HG03565 (cell line): Measurements from ENCODE around the gene GAN.
"Not testable (repeated sequence)": the region's sequence is repeated elsewhere in the genome, so short reads cannot be mapped to it uniquely, and the experiment has no call there.

ENCODE experiments used
- ATAC-seq: cut with Tn5 transposase; IDR thresholded peaks from one replicate; pipeline ENCODE4 v1.9.1; 2021; ENCODE audit warnings: mild to moderate bottlenecking, moderate library complexity; ENCODE audit not compliant: unreplicated experiment

The GAN gene

DNA sequence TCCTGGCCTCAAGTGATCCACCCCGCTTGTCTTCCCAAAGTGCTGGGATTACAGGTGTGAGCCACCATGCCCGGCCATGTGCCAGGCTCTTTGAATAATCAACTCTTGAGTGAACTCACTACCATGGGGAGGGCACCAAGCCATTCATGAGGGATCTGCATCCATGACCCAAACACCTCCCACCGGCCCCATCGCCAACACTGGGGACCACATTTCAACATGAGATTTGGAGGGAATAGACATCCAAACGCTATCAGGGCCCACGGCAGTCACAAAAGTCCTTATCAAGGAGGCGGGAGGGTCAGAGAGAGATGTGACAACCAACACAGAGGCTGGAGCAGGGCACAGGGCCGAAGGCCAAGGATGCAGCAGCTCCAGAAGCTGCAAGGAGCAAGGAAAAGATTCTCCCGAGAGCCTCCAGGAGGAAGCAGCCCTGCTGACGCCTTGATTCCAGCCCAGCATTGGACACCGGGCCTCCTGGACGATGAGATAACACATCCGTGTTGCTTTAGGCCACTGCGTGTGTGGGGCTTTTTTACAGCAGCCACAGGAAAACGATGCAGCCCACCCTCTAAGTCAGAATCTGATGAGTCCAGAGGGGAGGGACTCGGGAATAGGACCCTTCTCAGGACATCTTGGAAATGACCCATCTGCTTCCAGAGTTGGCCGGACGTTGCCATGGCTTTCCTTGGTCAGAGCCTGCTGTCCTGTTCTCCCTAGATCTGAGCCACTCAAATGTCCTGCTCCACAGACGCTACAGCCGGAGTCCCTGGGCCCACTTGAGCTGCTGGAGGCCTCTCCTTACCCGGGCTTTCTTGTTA is 82.5 kb downstream of the GAN start:
- no peak for ATAC-seq

DNA sequence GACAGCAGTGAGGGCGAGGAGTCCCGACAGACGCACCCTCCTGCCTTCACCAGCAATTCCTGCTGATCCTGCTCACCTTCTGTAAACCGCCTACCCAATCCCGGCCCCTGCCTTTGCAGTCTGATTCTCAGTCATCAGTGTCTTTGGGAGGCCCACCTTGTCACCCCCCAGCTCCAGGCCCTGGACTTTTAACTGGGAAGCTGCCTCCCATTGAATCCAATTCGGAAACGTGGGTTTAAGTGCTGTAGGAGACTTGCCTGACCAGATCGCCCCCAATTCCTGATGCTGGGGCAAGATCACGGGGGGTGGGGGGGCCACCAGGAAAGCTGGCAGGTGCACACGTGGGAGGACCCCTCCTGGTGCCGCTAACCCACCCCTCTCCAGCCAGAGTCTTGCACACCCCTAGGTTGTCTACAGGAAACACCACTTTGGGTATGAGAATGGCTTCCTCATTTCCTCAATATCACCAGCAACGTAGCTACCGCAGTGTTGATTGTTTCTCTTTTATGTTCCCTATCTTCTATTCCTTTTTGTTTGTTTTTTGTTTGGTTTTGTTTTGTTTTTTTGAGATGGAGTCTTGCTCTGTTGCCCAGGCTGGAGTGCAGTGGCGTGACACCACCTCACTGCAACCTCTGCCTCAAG is 83.2 kb downstream of the GAN start:
- no peak for ATAC-seq

- no peak for ATAC-seq
Measured at GRCh38 chr16:81399909-81400308, 85.1 kb downstream of the GAN start.

- ATAC-seq, result no peak
Measured at GRCh38 chr16:81401035-81401950, 86.5 kb downstream of the GAN start.

DNA sequence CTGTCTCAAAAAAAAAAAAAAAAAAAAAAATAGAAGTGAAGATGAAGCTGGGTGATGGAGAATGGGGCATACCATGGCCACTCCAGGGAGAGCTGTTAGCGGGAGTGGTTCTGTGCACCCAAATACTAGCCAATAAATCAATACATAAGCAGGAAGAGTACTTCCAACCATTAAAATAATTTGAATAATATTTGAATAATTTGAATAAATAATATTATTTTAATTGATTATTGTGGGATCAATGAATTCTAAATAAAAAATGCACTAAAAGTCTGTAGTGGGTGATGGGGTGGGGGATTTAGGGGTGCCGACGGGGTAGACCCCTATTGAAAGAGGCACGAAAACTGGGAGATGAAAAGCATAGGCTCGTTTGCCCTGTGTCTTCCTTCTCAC is 88.4 kb downstream of the GAN start:
- ATAC-seq, result no peak

GRCh38 chr16:81403601-81404391 is 89.0 kb downstream of the GAN start:
- ATAC-seq, result peak; percentile 43

DNA sequence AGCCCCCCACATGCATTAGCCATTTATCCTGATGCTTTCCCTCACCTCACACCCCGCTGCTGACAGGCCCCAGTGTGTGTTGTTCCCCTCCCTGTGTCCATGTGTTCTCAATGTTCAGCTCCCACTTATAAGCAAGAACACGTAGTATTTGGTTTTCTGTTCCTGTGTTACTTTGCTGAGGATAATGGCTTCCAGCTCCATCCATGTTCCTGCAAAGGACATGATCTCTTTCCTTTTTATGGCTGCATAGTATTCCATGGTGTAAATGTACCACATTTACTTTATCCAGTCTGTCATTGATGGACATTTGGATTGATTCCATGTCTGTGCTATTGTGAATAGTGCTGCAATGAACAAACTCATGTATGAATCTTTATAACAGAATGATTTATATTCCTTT is 90.2 kb downstream of the GAN start:
- not testable (repeated sequence) for ATAC-seq

GRCh38 chr16:81405702-81406113 is 90.9 kb downstream of the GAN start:
- no peak for ATAC-seq

- no peak for ATAC-seq
Measured at GRCh38 chr16:81408409-81408950, 93.7 kb downstream of the GAN start.

GRCh38 chr16:81409016-81409556 is 94.3 kb downstream of the GAN start:
- ATAC-seq, result no peak

DNA sequence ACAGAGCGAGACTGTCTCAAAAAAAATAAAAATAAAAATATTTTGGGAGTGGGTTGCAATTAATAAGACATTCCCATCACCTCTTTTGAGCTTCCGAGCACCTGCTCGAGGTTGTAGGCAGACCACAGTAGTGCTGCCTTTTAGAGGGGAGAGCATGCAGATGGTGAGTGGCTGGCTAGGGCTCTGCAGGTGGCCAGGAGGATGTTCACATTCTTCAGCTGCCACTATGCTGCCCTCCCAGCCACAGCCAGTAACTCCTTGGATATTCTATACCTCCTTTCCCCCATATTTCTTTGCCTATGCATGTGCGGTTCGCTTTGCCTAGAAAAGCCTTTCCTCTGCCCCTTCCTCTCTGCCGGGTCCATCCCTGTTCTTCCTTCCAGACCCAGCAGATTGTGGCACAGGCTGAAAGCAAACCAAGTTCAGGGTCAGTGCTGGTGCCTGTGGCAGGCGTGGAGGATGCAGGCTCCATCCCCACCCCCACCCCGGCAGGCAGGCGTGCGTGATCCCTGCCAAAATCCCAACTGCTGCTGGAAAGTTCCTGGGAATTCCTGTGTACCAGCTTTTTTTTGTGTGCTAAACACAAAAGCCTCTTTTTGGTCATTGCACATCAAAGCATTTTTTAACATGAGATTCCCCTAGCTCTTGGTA is 96.0 kb downstream of the GAN start:
- ATAC-seq, result no peak

DNA sequence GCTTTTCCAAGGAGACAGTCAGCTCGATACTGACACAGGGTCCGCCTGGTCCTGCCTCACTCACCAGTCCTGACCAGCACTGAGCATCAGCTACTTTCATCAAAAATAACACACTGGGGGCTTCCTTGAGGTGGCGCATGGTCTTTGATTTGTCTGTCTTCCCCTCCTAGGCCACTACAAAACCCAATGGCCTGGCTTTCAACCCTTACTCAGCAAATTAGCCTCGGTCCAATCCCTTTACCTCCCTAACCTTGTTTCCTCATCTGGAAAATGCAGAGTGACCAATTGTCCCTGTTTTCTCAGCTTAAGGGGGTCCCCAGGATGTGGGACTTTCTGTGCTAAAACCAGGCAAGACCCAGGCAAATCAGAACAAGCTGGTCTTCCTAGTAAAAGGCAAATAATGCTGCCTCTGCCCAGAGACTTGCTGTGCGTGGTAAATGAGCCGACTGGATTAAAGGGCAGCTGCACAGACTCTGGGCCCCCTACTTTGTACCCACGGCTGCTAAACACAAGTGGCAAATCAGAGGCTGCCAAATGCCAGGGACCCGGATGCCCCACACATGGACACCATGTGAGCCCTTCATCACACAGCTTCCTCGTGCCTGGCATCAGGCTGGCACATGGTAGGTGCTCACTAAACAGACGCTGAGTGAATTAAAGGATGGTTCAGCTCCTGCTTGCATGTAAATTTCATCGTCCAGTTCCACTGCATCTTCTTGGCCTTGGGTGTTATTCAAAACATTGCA is 98.7 kb downstream of the GAN start:
- ATAC-seq, result no peak

DNA sequence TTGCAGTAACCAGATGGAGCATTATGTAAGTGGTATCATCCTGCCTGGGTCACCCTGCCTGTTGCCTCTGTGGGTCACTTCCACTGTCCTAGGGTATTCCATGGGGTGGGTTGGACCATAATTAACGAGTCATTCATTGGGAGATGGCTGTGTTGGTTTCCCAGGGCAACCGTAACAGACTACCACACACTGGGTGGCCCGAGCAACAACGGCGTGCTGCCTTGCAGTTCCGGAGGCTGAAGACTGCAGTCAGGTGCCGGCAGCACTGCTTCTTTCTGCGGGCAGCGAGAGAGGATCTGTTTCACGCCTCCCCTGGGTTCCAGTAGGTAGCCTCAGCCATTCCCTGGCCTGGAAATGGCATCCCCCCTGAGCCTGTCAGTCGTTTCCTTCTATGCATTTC is 101.0 kb downstream of the GAN start:
- ATAC-seq, result no peak

GRCh38 chr16:81416749-81417148 is 102.0 kb downstream of the GAN start:
- ATAC-seq, result no peak

- no peak for ATAC-seq
Measured at GRCh38 chr16:81417210-81417609, 102.4 kb downstream of the GAN start.

GRCh38 chr16:81419806-81420205 is 105.0 kb downstream of the GAN start:
- no peak for ATAC-seq

GRCh38 chr16:81421126-81421525 is 106.4 kb downstream of the GAN start:
- ATAC-seq, result no peak

GRCh38 chr16:81421536-81421935 is 106.8 kb downstream of the GAN start:
- ATAC-seq, result no peak

DNA sequence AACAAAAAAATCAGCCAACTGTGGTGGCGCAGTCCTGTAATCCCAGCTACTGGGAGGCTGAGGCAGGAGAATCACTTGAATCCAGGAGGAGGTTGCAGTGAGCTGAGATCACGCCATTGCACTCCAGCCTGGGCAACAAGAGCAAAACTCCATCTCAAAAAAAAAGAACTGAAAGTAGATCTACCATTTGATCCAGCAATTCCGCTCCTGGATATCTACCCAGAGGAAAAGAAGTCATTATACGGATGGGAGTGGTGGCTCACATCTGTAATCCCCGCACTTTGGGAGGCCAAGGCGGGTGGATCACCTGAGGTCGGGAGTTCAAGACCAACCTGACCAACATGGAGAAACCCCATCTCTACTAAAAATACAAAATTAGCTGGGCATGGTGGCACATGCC is 107.4 kb downstream of the GAN start:
- not testable (repeated sequence) for ATAC-seq
